Right ventricle myocardium inferior (tissue), 1 donor: ENCODE data around the gene DBN1. TPM values are rescaled to one million over a fixed set of nuclear protein-coding genes. Genes with fewer than 3 reads are reported as not detected.

ENCODE experiments used
- total RNA-seq: library from RNA; stranded (reverse); fragmentation: NEBNext Ultra II Directional; extraction: Animal tissue kit (Norgen Biotek cat#: 25700); gene quantifications from one replicate; pipeline ENCODE4 v1.2.1, GENCODE V29; 2021
- donor health status: DM: no; HTN: yes; CAD: no; lungs with severe emphysema.

DBN1 gene
- total RNA-seq, 1 donor from 2014 or later, result 32.2 TPM

Other genes starting within 250 kb of the DBN1 start
- gene RAB24, start 169.9 kb downstream of the DBN1 start, total RNA-seq, result 18.9 TPM
- gene PRELID1, start 169.8 kb downstream of the DBN1 start, total RNA-seq, result 34.1 TPM
- 2.0 TPM for gene MXD3, start 161.7 kb downstream of the DBN1 start, total RNA-seq
- 72.3 TPM for gene LMAN2, start 122.0 kb downstream of the DBN1 start, total RNA-seq
- 3.9 TPM for gene RGS14, start 115.7 kb downstream of the DBN1 start, total RNA-seq
- not detected for gene SLC34A1, start 89.2 kb downstream of the DBN1 start, total RNA-seq
- not detected for gene PFN3, start 73.0 kb downstream of the DBN1 start, total RNA-seq
- not detected for gene F12, start 64.1 kb downstream of the DBN1 start, total RNA-seq
- gene GRK6, start 47.0 kb downstream of the DBN1 start, total RNA-seq, result 18.1 TPM
- 1.4 TPM for gene PRR7, start 26.8 kb downstream of the DBN1 start, total RNA-seq
- 43.1 TPM for gene PDLIM7, start 24.0 kb upstream of the DBN1 start, total RNA-seq
- 4.4 TPM for gene DOK3, start 36.2 kb upstream of the DBN1 start, total RNA-seq
- 30.1 TPM for gene DDX41, start 43.3 kb upstream of the DBN1 start, total RNA-seq
- 29.5 TPM for gene FAM193B, start 80.9 kb upstream of the DBN1 start, total RNA-seq
- gene TMED9, start 118.6 kb upstream of the DBN1 start, total RNA-seq, result 75.3 TPM
- 13.2 TPM for gene B4GALT7, start 126.5 kb upstream of the DBN1 start, total RNA-seq